ENCODE results near the gene JMJD8. TPM values are rescaled to one million over a fixed set of nuclear protein-coding genes. Genes with fewer than 3 reads are reported as not detected.

JMJD8 gene
- total and polyA plus RNA-seq, 9 of the 15 experiments (the other 6 are each of a cell fraction or from before 2014, with no cell fraction given), result 1.2 to 50.6 (median 29.3) TPM

DNA sequence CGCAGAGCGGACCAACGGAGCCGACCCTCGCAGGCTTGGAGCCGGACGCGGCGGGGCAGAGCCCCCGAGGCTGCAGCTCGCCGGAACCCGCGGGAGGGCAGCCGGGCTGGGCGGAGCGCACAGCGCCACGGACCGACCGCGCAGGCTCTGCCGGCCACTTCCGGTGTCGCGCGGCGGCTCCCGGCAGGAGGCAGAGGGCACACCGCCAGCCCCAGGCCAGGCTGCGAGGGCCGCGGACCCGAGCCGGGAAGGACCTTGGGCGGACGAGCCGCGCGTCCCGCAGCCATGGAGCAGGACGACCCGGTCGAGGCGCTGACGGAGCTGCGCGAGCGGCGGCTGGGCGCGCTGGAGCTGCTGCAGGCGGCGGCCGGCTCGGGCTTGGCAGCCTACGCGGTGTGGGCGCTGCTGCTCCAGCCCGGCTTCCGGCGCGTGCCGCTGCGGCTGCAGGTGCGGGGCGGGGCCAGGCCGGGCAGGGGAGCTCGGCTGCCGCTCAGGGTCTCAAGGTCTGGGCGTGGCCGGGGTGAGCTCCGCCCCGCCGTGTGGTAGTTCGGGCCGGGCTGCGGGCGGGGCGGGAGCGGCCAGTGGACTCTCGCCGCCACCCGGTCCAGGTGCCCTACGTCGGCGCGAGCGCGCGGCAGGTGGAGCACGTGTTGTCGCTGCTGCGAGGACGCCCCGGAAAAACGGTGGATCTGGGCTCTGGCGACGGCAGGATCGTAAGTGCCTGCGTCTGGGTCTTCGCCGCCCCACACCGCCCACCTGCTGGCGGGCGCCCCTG, 37.0 kb upstream of the JMJD8 start, which contains the start of gene ANTKMT (continued):
- TF ChIP-seq, protein P1, sequence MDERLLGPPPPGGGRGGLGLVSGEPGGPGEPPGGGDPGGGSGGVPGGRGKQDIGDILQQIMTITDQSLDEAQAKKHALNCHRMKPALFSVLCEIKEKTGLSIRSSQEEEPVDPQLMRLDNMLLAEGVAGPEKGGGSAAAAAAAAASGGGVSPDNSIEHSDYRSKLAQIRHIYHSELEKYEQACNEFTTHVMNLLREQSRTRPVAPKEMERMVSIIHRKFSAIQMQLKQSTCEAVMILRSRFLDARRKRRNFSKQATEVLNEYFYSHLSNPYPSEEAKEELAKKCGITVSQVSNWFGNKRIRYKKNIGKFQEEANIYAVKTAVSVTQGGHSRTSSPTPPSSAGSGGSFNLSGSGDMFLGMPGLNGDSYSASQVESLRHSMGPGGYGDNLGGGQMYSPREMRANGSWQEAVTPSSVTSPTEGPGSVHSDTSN (CRISPR knock-in tag; IDR thresholded peaks at IDR 0.05; ENCODE audit: low read depth), result no peak
- TF ChIP-seq, protein P1 (tag; conservative IDR thresholded peaks at IDR 0.05; ENCODE audit: low read depth), result no peak
- TF ChIP-seq, protein P2, sequence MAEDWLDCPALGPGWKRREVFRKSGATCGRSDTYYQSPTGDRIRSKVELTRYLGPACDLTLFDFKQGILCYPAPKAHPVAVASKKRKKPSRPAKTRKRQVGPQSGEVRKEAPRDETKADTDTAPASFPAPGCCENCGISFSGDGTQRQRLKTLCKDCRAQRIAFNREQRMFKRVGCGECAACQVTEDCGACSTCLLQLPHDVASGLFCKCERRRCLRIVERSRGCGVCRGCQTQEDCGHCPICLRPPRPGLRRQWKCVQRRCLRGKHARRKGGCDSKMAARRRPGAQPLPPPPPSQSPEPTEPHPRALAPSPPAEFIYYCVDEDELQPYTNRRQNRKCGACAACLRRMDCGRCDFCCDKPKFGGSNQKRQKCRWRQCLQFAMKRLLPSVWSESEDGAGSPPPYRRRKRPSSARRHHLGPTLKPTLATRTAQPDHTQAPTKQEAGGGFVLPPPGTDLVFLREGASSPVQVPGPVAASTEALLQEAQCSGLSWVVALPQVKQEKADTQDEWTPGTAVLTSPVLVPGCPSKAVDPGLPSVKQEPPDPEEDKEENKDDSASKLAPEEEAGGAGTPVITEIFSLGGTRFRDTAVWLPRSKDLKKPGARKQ (CRISPR knock-in tag; IDR thresholded peaks at IDR 0.05), result no peak
- TF ChIP-seq, protein P3, sequence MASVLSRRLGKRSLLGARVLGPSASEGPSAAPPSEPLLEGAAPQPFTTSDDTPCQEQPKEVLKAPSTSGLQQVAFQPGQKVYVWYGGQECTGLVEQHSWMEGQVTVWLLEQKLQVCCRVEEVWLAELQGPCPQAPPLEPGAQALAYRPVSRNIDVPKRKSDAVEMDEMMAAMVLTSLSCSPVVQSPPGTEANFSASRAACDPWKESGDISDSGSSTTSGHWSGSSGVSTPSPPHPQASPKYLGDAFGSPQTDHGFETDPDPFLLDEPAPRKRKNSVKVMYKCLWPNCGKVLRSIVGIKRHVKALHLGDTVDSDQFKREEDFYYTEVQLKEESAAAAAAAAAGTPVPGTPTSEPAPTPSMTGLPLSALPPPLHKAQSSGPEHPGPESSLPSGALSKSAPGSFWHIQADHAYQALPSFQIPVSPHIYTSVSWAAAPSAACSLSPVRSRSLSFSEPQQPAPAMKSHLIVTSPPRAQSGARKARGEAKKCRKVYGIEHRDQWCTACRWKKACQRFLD (CRISPR knock-in tag; IDR thresholded peaks at IDR 0.05), result 0 out of 2 replicates have a peak, but pooled peaks have one; percentile 49
- TF ChIP-seq BHLHE40 (IDR thresholded peaks at IDR 0.05; ENCODE audit: low read length), result peak; percentile 89
- peak; percentile 89 for TF ChIP-seq HNRNPL (IDR thresholded peaks at IDR 0.05; ENCODE audit: low read depth, low read length)
- TF ChIP-seq, protein P4, sequence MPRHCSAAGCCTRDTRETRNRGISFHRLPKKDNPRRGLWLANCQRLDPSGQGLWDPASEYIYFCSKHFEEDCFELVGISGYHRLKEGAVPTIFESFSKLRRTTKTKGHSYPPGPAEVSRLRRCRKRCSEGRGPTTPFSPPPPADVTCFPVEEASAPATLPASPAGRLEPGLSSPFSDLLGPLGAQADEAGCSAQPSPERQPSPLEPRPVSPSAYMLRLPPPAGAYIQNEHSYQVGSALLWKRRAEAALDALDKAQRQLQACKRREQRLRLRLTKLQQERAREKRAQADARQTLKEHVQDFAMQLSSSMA (CRISPR knock-in tag; IDR thresholded peaks at IDR 0.05), result peak; percentile 93
- TF ChIP-seq GATAD2B (IDR thresholded peaks at IDR 0.05; ENCODE audit: borderline replicate concordance), result peak; percentile 99
- TF ChIP-seq SIN3B (IDR thresholded peaks at IDR 0.05; ENCODE audit: low read depth), result peak; percentile 99
- TF ChIP-seq, protein P5, sequence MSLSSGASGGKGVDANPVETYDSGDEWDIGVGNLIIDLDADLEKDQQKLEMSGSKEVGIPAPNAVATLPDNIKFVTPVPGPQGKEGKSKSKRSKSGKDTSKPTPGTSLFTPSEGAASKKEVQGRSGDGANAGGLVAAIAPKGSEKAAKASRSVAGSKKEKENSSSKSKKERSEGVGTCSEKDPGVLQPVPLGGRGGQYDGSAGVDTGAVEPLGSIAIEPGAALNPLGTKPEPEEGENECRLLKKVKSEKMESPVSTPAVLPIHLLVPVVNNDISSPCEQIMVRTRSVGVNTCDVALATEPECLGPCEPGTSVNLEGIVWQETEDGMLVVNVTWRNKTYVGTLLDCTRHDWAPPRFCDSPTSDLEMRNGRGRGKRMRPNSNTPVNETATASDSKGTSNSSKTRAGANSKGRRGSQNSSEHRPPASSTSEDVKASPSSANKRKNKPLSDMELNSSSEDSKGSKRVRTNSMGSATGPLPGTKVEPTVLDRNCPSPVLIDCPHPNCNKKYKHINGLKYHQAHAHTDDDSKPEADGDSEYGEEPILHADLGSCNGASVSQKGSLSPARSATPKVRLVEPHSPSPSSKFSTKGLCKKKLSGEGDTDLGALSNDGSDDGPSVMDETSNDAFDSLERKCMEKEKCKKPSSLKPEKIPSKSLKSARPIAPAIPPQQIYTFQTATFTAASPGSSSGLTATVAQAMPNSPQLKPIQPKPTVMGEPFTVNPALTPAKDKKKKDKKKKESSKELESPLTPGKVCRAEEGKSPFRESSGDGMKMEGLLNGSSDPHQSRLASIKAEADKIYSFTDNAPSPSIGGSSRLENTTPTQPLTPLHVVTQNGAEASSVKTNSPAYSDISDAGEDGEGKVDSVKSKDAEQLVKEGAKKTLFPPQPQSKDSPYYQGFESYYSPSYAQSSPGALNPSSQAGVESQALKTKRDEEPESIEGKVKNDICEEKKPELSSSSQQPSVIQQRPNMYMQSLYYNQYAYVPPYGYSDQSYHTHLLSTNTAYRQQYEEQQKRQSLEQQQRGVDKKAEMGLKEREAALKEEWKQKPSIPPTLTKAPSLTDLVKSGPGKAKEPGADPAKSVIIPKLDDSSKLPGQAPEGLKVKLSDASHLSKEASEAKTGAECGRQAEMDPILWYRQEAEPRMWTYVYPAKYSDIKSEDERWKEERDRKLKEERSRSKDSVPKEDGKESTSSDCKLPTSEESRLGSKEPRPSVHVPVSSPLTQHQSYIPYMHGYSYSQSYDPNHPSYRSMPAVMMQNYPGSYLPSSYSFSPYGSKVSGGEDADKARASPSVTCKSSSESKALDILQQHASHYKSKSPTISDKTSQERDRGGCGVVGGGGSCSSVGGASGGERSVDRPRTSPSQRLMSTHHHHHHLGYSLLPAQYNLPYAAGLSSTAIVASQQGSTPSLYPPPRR (CRISPR knock-in tag; IDR thresholded peaks at IDR 0.05; ENCODE audit: borderline replicate concordance), result peak; percentile 75; the same call in 1 of the 2 replicates

Measured in K562 (cell line).